DOHH2 (cell line): ENCODE measurements around the gene LRMDA.

Experiments used
- H3F3A ChIP-seq: fragments of 200-600 bp; sonication (generic), shearing (Covaris generic); 2 replicates; pipeline ENCODE4 v1.6.0; 2016; ENCODE audit warnings: antibody characterized with exemption, mild to moderate bottlenecking; ENCODE audit not compliant: control insufficient read depth, insufficient read depth
- H3K27ac ChIP-seq: fragments of 200-600 bp; sonication (generic); 2 replicates; pipeline ENCODE4 v1.5.1; 2014; ENCODE audit warnings: low read depth, mild to moderate bottlenecking, low read length, moderate library complexity
- H3K27me3 ChIP-seq: fragments of 200-600 bp; sonication (generic); 2 replicates; pipeline ENCODE4 v1.6.1; 2014; ENCODE audit warnings: mild to moderate bottlenecking, low read length, mixed read lengths; ENCODE audit not compliant: control insufficient read depth
- H3K36me3 ChIP-seq: fragments of 200-600 bp; sonication (generic); 2 replicates; pipeline ENCODE4 v1.6.1; 2014; ENCODE audit warnings: mild to moderate bottlenecking, low read length, moderate library complexity, mixed read lengths; ENCODE audit not compliant: control insufficient read depth
- H3K4me1 ChIP-seq: fragments of 200-600 bp; sonication (generic); 2 replicates; pipeline ENCODE4 v1.6.1; 2014; ENCODE audit warnings: mild to moderate bottlenecking, low read length, mixed read lengths; ENCODE audit not compliant: control insufficient read depth
- H3K4me2 ChIP-seq: fragments of 200-600 bp; sonication (generic); 2 replicates; pipeline ENCODE4 v1.6.0; 2014; ENCODE audit warnings: mild to moderate bottlenecking, low read length, moderate library complexity
- H3K4me3 ChIP-seq: fragments of 200-600 bp; sonication (generic); 2 replicates; pipeline ENCODE4 v1.5.1; 2014; ENCODE audit warnings: mild to moderate bottlenecking, low read length, mixed read lengths
- H3K79me2 ChIP-seq: fragments of 200-600 bp; sonication (generic); 2 replicates; pipeline ENCODE4 v1.6.1; 2014; ENCODE audit warnings: mild to moderate bottlenecking, low read length, mixed read lengths; ENCODE audit not compliant: control insufficient read depth
- H3K9me2 ChIP-seq: fragments of 200-600 bp; sonication (generic); replicated peaks from 2 replicates; pipeline ENCODE4 v1.6.1; 2014; ENCODE audit warnings: mild to moderate bottlenecking, low read length, mixed read lengths; ENCODE audit not compliant: control insufficient read depth
- H3K9me3 ChIP-seq: fragments of 200-600 bp; sonication (generic); 2 replicates; pipeline ENCODE4 v1.6.1; 2014; ENCODE audit warnings: antibody characterized with exemption, low read length, mixed read lengths; ENCODE audit not compliant: control insufficient read depth, insufficient read depth
- H4K20me1 ChIP-seq: fragments of 200-600 bp; sonication (generic); 2 replicates; pipeline ENCODE4 v1.6.0; 2014; ENCODE audit warnings: low read depth, mild to moderate bottlenecking, antibody characterized with exemption, low read length, moderate library complexity; ENCODE audit not compliant: control insufficient read depth, insufficient read depth
- CTCF ChIP-seq: fragments of 200-600 bp; sonication (generic); IDR thresholded peaks from one replicate; pipeline ENCODE4 v1.5.1; 2014; ENCODE audit warnings: antibody characterized with exemption, mild to moderate bottlenecking, low read depth, low read length; ENCODE audit not compliant: poor library complexity, severe bottlenecking
- EZH2phosphoT487 ChIP-seq: fragments of 200-600 bp; sonication (generic); IDR thresholded peaks from 2 replicates; pipeline ENCODE4 v1.6.1; 2017; ENCODE audit warnings: borderline replicate concordance, mild to moderate bottlenecking, antibody characterized with exemption, low read length, moderate library complexity, mixed read lengths

The LRMDA gene

DNA sequence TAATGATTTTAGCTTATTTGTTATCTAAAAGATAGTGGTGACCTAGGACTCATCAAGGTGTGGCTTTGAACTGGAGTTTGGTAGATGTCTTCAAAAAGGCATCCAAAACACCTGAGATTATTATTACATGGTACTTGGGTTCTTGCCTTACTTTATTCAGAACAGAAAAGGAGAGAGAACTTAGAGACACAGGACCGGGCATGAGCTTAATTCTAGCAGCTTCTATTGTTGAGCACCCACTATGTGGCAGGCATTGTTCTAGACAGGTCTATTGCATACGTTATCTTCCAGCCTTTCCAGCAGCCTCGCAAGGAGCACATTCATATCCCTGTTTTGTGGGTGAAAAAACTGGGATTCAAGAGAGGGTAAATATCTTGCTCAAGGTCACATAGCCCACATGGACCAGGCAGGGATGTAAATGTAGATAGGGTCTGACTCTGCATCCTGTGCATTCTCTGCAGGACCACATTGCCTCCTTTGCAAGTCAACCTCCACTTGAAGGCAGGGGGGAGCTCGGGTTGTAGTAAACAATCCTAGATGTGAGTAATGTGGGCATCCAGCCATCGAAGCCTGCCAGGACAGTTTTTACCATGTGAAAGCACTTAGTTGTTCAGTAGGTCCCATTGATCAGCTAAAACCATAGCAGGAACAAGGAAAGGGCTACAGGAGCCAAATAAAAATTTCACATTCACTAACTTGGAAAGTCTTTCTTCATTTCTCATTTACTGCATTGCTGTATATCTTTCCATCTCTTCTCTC, 551.4 kb downstream of the LRMDA start:
- no peaks in the 10 kb centered on the region for H4K20me1 ChIP-seq
- H3K27me3 ChIP-seq: no peaks in the 10 kb centered on the region
- no peak overlapping the region for H3K27ac ChIP-seq
- H3K4me3 ChIP-seq: no peak overlapping the region
- H3K4me2 ChIP-seq: no peak overlapping the region
- no peaks in the 10 kb centered on the region for H3K36me3 ChIP-seq
- H3K9me2 ChIP-seq: no peaks in the 10 kb centered on the region
- H3K9me3 ChIP-seq: no peaks in the 10 kb centered on the region
- H3K4me1 ChIP-seq: no peaks in the 10 kb centered on the region
- H3K79me2 ChIP-seq: no peaks in the 10 kb centered on the region
- TF ChIP-seq EZH2phosphoT487 (no peak), CTCF (no peak)
- H3F3A ChIP-seq: no peaks in the 10 kb centered on the region

GRCh38 chr10:75984067-75984466, 552.6 kb downstream of the LRMDA start:
- Histone ChIP-seq H3K27me3 (no peaks in the 10 kb centered on the region), H4K20me1 (no peaks in the 10 kb centered on the region), H3K9me3 (no peaks in the 10 kb centered on the region), H3K4me2 (no peak overlapping the region), H3K79me2 (no peaks in the 10 kb centered on the region), H3K4me3 (no peak overlapping the region), H3K9me2 (no peaks in the 10 kb centered on the region), H3K27ac (no peak overlapping the region), H3K36me3 (no peaks in the 10 kb centered on the region), H3F3A (no peaks in the 10 kb centered on the region), H3K4me1 (no peaks in the 10 kb centered on the region)
- TF ChIP-seq EZH2phosphoT487 (no peak), CTCF (no peak)

- Histone ChIP-seq H3K4me2 (no peak overlapping the region), H4K20me1 (no peaks in the 10 kb centered on the region), H3K4me3 (no peak overlapping the region), H3K9me3 (no peaks in the 10 kb centered on the region), H3F3A (no peaks in the 10 kb centered on the region), H3K4me1 (no peaks in the 10 kb centered on the region), H3K27ac (no peak overlapping the region), H3K36me3 (no peaks in the 10 kb centered on the region), H3K9me2 (no peaks in the 10 kb centered on the region), H3K79me2 (no peaks in the 10 kb centered on the region), H3K27me3 (no peaks in the 10 kb centered on the region)
- TF ChIP-seq EZH2phosphoT487 (no peak), CTCF (no peak)
Observed at GRCh38 chr10:75987616-75988015, 556.2 kb downstream of the LRMDA start.
